ENCODE data around the gene ERC2.

GRCh38 chr3:55765906-55766701 lies 702.2 kb downstream of the ERC2 start:
- no peak for TF ChIP-seq SRSF4 (IDR thresholded peaks at IDR 0.05; ENCODE audit: low read depth, low read length, poor library complexity, severe bottlenecking)
- TF ChIP-seq, protein P1, sequence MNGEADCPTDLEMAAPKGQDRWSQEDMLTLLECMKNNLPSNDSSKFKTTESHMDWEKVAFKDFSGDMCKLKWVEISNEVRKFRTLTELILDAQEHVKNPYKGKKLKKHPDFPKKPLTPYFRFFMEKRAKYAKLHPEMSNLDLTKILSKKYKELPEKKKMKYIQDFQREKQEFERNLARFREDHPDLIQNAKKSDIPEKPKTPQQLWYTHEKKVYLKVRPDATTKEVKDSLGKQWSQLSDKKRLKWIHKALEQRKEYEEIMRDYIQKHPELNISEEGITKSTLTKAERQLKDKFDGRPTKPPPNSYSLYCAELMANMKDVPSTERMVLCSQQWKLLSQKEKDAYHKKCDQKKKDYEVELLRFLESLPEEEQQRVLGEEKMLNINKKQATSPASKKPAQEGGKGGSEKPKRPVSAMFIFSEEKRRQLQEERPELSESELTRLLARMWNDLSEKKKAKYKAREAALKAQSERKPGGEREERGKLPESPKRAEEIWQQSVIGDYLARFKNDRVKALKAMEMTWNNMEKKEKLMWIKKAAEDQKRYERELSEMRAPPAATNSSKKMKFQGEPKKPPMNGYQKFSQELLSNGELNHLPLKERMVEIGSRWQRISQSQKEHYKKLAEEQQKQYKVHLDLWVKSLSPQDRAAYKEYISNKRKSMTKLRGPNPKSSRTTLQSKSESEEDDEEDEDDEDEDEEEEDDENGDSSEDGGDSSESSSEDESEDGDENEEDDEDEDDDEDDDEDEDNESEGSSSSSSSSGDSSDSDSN (CRISPR knock-in tag; IDR thresholded peaks at IDR 0.05) = no peak
- TF ChIP-seq, protein P2, sequence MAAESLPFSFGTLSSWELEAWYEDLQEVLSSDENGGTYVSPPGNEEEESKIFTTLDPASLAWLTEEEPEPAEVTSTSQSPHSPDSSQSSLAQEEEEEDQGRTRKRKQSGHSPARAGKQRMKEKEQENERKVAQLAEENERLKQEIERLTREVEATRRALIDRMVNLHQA (CRISPR knock-in tag; IDR thresholded peaks at IDR 0.05) = no peak
- no peak for TF ChIP-seq RBAK (CRISPR knock-in tag; IDR thresholded peaks at IDR 0.05)
- no peak for TF ChIP-seq CREM (IDR thresholded peaks at IDR 0.05)
- no peak for TF ChIP-seq CREM (CRISPR knock-in tag; IDR thresholded peaks at IDR 0.05)
